ENCODE results near the gene FGB.

The FGB gene

GRCh38 chr4:154565704-154566103 lies 2.9 kb downstream of the FGB start:
- TF ChIP-seq, protein P1, sequence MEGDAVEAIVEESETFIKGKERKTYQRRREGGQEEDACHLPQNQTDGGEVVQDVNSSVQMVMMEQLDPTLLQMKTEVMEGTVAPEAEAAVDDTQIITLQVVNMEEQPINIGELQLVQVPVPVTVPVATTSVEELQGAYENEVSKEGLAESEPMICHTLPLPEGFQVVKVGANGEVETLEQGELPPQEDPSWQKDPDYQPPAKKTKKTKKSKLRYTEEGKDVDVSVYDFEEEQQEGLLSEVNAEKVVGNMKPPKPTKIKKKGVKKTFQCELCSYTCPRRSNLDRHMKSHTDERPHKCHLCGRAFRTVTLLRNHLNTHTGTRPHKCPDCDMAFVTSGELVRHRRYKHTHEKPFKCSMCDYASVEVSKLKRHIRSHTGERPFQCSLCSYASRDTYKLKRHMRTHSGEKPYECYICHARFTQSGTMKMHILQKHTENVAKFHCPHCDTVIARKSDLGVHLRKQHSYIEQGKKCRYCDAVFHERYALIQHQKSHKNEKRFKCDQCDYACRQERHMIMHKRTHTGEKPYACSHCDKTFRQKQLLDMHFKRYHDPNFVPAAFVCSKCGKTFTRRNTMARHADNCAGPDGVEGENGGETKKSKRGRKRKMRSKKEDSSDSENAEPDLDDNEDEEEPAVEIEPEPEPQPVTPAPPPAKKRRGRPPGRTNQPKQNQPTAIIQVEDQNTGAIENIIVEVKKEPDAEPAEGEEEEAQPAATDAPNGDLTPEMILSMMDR (conservative IDR thresholded peaks at IDR 0.05; ENCODE audit: low read depth, low read length): no peak
- no peak overlapping the region for H3K4me3 ChIP-seq (ENCODE audit: low read depth, low read length)
- no peak for DNase-seq (ENCODE audit: low read depth)

DNA sequence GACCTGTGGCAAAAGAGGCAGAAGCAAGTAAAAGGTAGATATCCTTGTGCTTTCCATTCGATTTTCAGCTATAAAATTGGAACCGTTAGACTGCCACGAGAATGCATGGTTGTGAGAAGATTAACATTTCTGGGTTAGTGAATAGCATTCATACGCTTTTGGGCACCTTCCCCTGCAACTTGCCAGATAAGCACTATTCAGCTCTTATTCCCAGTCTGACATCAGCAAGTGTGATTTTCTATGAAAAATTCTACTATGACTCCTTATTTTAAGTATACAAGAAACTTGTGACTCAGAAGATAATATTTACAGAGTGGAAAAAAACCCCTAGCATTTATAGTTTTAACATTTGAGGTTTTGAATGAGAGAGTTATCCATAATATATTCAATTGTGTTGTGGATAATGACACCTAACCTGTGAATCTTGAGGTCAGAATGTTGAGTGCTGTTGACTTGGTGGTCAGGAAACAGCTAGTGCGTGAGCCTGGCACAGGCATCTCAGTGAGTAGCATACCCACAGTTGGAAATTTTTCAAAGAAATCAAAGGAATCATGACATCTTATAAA lies 3.9 kb downstream of the FGB start:
- no peak overlapping the region for H3K4me3 ChIP-seq (ENCODE audit: low read depth, low read length)
- TF ChIP-seq, protein P1 (conservative IDR thresholded peaks at IDR 0.05; ENCODE audit: low read depth, low read length): no peak
- no peak for DNase-seq (ENCODE audit: low read depth)

DNA sequence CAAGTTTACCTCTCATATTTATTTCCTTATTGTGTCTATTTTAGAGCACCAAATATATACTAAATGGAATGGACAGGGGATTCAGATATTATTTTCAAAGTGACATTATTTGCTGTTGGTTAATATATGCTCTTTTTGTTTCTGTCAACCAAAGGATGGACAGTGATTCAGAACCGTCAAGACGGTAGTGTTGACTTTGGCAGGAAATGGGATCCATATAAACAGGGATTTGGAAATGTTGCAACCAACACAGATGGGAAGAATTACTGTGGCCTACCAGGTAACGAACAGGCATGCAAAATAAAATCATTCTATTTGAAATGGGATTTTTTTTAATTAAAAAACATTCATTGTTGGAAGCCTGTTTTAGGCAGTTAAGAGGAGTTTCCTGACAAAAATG lies 6.2 kb downstream of the FGB start:
- no peak for DNase-seq (ENCODE audit: low read depth)
- TF ChIP-seq, protein P1 (conservative IDR thresholded peaks at IDR 0.05; ENCODE audit: low read depth, low read length): no peak
- no peak overlapping the region for H3K4me3 ChIP-seq (ENCODE audit: low read depth, low read length)

- TF ChIP-seq, protein P1 (conservative IDR thresholded peaks at IDR 0.05; ENCODE audit: low read depth, low read length): no peak
- no peak overlapping the region for H3K4me3 ChIP-seq (ENCODE audit: low read depth, low read length)
Measured at GRCh38 chr4:154569584-154569983, 6.8 kb downstream of the FGB start.

GRCh38 chr4:154573190-154573870 lies 10.5 kb downstream of the FGB start:
- TF ChIP-seq, protein P1 (conservative IDR thresholded peaks at IDR 0.05; ENCODE audit: low read depth, low read length): no peak
- DNase-seq (ENCODE audit: low read depth): no peak
- no peak overlapping the region for H3K4me3 ChIP-seq (ENCODE audit: low read depth, low read length)

More at GRCh38 chr4:154569584-154569983, 6.8 kb downstream of the FGB start:
- DNase-seq (ENCODE audit: low read depth): no peak

- no peak overlapping the region for H3K4me3 ChIP-seq (ENCODE audit: low read depth, low read length)
- TF ChIP-seq, protein P1 (conservative IDR thresholded peaks at IDR 0.05; ENCODE audit: low read depth, low read length): no peak
- peak; percentile 32 for DNase-seq (ENCODE audit: low read depth)
Measured at GRCh38 chr4:154574311-154574710, 11.5 kb downstream of the FGB start.

- H3K4me3 ChIP-seq (ENCODE audit: low read depth, low read length): no peak overlapping the region
- TF ChIP-seq, protein P1 (conservative IDR thresholded peaks at IDR 0.05; ENCODE audit: low read depth, low read length): no peak
- DNase-seq (ENCODE audit: low read depth): peak; percentile 55
Measured at GRCh38 chr4:154577324-154577723, 14.5 kb downstream of the FGB start.
